ENCODE measurements around the gene FAM187B.

FAM187B gene

GRCh38 chr19:35228177-35228930 is at the start of gene FAM187B:
FAM187B (minus strand) TSS chr19:35228739; CDS start chr19:35228680, 59 bp downstream.
- in situ Hi-C loops (cut with HindIII; ENCODE audit: low sequenced_read_pairs): no loop called here
- H3K4me3 ChIP-seq (ENCODE audit: low read depth, low read length): no peak within 1 kb of the TSS
- TF ChIP-seq CTCF (IDR thresholded peaks at IDR 0.05; ENCODE audit: low read depth, low read length, missing control alignments): no peak
- no peak for DNase-seq (ENCODE audit: low read depth)

GRCh38 chr19:35276706-35277281 is 48.3 kb upstream of the FAM187B start:
- no peak for TF ChIP-seq CTCF (IDR thresholded peaks at IDR 0.05; ENCODE audit: low read depth, low read length, missing control alignments)
- in situ Hi-C loops (cut with HindIII; ENCODE audit: low sequenced_read_pairs): no loop called here
- no peak for DNase-seq (ENCODE audit: low read depth)
- no peak overlapping the region for H3K4me3 ChIP-seq (ENCODE audit: low read depth, low read length)

- in situ Hi-C loops (cut with HindIII; ENCODE audit: low sequenced_read_pairs): no loop called here
- no peak for TF ChIP-seq CTCF (IDR thresholded peaks at IDR 0.05; ENCODE audit: low read depth, low read length, missing control alignments)
- DNase-seq (ENCODE audit: low read depth): no peak
- no peak overlapping the region for H3K4me3 ChIP-seq (ENCODE audit: low read depth, low read length)
These were observed 45.8 kb upstream of the FAM187B start for GRCh38 chr19:35274323-35274722.

GRCh38 chr19:35273686-35274259 is 45.2 kb upstream of the FAM187B start:
- no peak for DNase-seq (ENCODE audit: low read depth)
- H3K4me3 ChIP-seq (ENCODE audit: low read depth, low read length): no peak overlapping the region
- TF ChIP-seq CTCF (IDR thresholded peaks at IDR 0.05; ENCODE audit: low read depth, low read length, missing control alignments): no peak
- in situ Hi-C loops (cut with HindIII; ENCODE audit: low sequenced_read_pairs): no loop called here

- DNase-seq (ENCODE audit: low read depth): no peak
- no peak overlapping the region for H3K4me3 ChIP-seq (ENCODE audit: low read depth, low read length)
- in situ Hi-C loops (cut with HindIII; ENCODE audit: low sequenced_read_pairs): no loop called here
- no peak for TF ChIP-seq CTCF (IDR thresholded peaks at IDR 0.05; ENCODE audit: low read depth, low read length, missing control alignments)
These were observed 44.6 kb upstream of the FAM187B start for GRCh38 chr19:35272954-35273649.

- DNase-seq (ENCODE audit: low read depth): no peak
- no peak for TF ChIP-seq CTCF (IDR thresholded peaks at IDR 0.05; ENCODE audit: low read depth, low read length, missing control alignments)
- H3K4me3 ChIP-seq (ENCODE audit: low read depth, low read length): no peak overlapping the region
- in situ Hi-C loops (cut with HindIII; ENCODE audit: low sequenced_read_pairs): no loop called here
These were observed 43.7 kb upstream of the FAM187B start for GRCh38 chr19:35272122-35272719.

All from astrocyte of the cerebellum (primary cell).